OCI-LY7 (cell line): Measurements from ENCODE around the gene ZKSCAN7.

Experiments
- CTCF ChIP-seq: fragments of 200-600 bp; sonication (generic); conservative IDR thresholded peaks from 2 replicates; pipeline ENCODE4 v1.5.1; 2014; ENCODE audit warnings: mild to moderate bottlenecking, antibody characterized with exemption, low read length, moderate library complexity, mixed read lengths
- EZH2phosphoT487 ChIP-seq: fragments of 200-600 bp; sonication (generic); IDR thresholded peaks from 2 replicates; pipeline ENCODE4 v1.6.1; 2018; ENCODE audit warnings: low read depth, borderline replicate concordance, mild to moderate bottlenecking, mixed run types, antibody characterized with exemption, low read length, moderate library complexity, mixed read lengths

- TF ChIP-seq CTCF, result no peak
- no peak for TF ChIP-seq EZH2phosphoT487
Measured at GRCh38 chr3:44518782-44519156, 36.2 kb upstream of the ZKSCAN7 start.
